Measurements from ENCODE around the gene CREBRF. TPM values are rescaled to one million over a fixed set of nuclear protein-coding genes. Genes with fewer than 3 reads are reported as not detected.
"Not testable (repeated sequence)": the region's sequence is repeated elsewhere in the genome, so short reads cannot be mapped to it uniquely, and the experiment has no call there.

The CREBRF gene
- total RNA-seq, 2 experiments from 2014 or later = 10.2 to 11.3 TPM

GRCh38 chr5:173055042-173055721, 970 bp upstream of the CREBRF start:
- Mint-ChIP-seq H3K27me3 (no peaks in the 10 kb centered on the region), H3K27ac (peak overlapping the region; percentile 93), H3K4me1 (peaks cover 34% of the 10 kb centered on the region), H3K36me3 (ENCODE audit: low read depth) (no peaks in the 10 kb centered on the region), H3K4me3 (peak overlapping the region; percentile 88), H3K9me3 (ENCODE audit: low read depth) (no peaks in the 10 kb centered on the region)
- POLR2A ChIA-PET = interaction anchor here (0.6 kb wide), 1 partner anchor 9 kb away, joined by 5 read pairs; no protein-coding TSS in a partner anchor
- intact Hi-C loops (cut with DNase I, micrococcal nuclease) = loop anchor here in 1 of 2 experiments (5.0 kb wide), 2 partner anchors 223 to 878 kb away; partner anchors contain the start of gene ERGIC1
- CTCF ChIA-PET = interaction anchor here (0.6 to 2.3 kb wide), 5 partner anchors 12 to 340 kb away, joined by 3 to 10 read pairs (median 3); partner anchors contain the start of gene ATP6V0E1
- ATAC-seq = no peak
- DNase-seq = no peak

- Mint-ChIP-seq H3K27ac (peak overlapping the region; percentile 93), H3K36me3 (ENCODE audit: low read depth) (no peaks in the 10 kb centered on the region), H3K27me3 (no peaks in the 10 kb centered on the region), H3K9me3 (ENCODE audit: low read depth) (no peaks in the 10 kb centered on the region), H3K4me3 (peak overlapping the region; percentile 88), H3K4me1 (peaks cover 37% of the 10 kb centered on the region)
- DNase-seq (peak; percentile 35), ATAC-seq (peak; percentile 6)
- intact Hi-C loops (cut with DNase I, micrococcal nuclease) = loop anchor here in 1 of 2 experiments (5.0 kb wide), 2 partner anchors 223 to 878 kb away; partner anchors contain the start of gene ERGIC1
- CTCF ChIA-PET = interaction anchor here (1.5 kb wide), 1 partner anchor 21 kb away, joined by 3 read pairs; no protein-coding TSS in a partner anchor
- POLR2A ChIA-PET = interaction anchor here (0.6 kb wide), 1 partner anchor 10 kb away, joined by 5 read pairs; no protein-coding TSS in a partner anchor
Measured at GRCh38 chr5:173055722-173055982, 500 bp upstream of the CREBRF start.

GRCh38 chr5:173056783-173057061, 570 bp downstream of the CREBRF start:
- DNase-seq (peak; percentile 90), ATAC-seq (peak; percentile 42)
- H3K4me1 Mint-ChIP-seq = peaks cover 47% of the 10 kb centered on the region
- no peaks in the 10 kb centered on the region for H3K27me3 Mint-ChIP-seq
- peak overlapping the region; percentile 95 for H3K4me3 Mint-ChIP-seq
- POLR2A ChIA-PET = interaction anchor here (0.5 to 1.4 kb wide), 8 partner anchors 9 to 274 kb away, joined by 3 to 16 read pairs (median 3); partner anchors contain the start of genes ATP6V0E1 and BNIP1
- H3K9me3 Mint-ChIP-seq (ENCODE audit: low read depth) = no peaks in the 10 kb centered on the region
- intact Hi-C loops (cut with DNase I, micrococcal nuclease) = loop anchor here (1.0 to 5.0 kb wide), 16 partner anchors 9 to 1668 kb away; partner anchors contain the start of genes BNIP1 (in 2 of the 2), BOD1 (in 1 of the 2), CPEB4 (in 1 of the 2) and DUSP1 (in 1 of the 2)
- H3K27ac Mint-ChIP-seq = peak overlapping the region; percentile 97
- H3K36me3 Mint-ChIP-seq (ENCODE audit: low read depth) = no peaks in the 10 kb centered on the region
- CTCF ChIA-PET = interaction anchor here (1.0 to 2.5 kb wide), 7 partner anchors 9 to 88 kb away, joined by 3 to 16 read pairs (median 4); partner anchors contain the start of genes ATP6V0E1 and BNIP1

GRCh38 chr5:173057062-173057924, 1.1 kb downstream of the CREBRF start:
- H3K4me3 Mint-ChIP-seq = peak overlapping the region; percentile 95
- peak; percentile 90 for ATAC-seq
- peak overlapping the region; percentile 97 for H3K27ac Mint-ChIP-seq
- peak; percentile 100 for DNase-seq
- H3K4me1 Mint-ChIP-seq = peaks cover 53% of the 10 kb centered on the region
- no peaks in the 10 kb centered on the region for H3K9me3 Mint-ChIP-seq (ENCODE audit: low read depth)
- CTCF ChIA-PET = interaction anchor here (0.7 to 2.5 kb wide), 13 partner anchors 9 to 87 kb away, joined by 3 to 16 read pairs (median 4); partner anchors contain the start of genes ATP6V0E1 and BNIP1
- no peaks in the 10 kb centered on the region for H3K27me3 Mint-ChIP-seq
- no peaks in the 10 kb centered on the region for H3K36me3 Mint-ChIP-seq (ENCODE audit: low read depth)
- intact Hi-C loops (cut with DNase I, micrococcal nuclease) = loop anchor here (1.0 to 5.0 kb wide), 12 partner anchors 8 to 1668 kb away; partner anchors contain the start of genes BNIP1 (in 1 of the 2), DUSP1 (in 1 of the 2), ERGIC1 (in 1 of the 2) and STC2 (in 1 of the 2)
- POLR2A ChIA-PET = interaction anchor here (0.5 to 1.4 kb wide), 8 partner anchors 8 to 273 kb away, joined by 3 to 16 read pairs (median 3); partner anchors contain the start of genes ATP6V0E1 and BNIP1

GRCh38 chr5:173062141-173062540, 6.0 kb downstream of the CREBRF start:
- ChIA-PET CTCF (interaction anchor here (1.2 kb wide), 1 partner anchor 78 kb away, joined by 3 read pairs; no protein-coding TSS in a partner anchor), POLR2A (interaction anchor here (0.6 to 1.2 kb wide), 2 partner anchors 23 to 75 kb away, joined by 3 to 7 read pairs; no protein-coding TSS in a partner anchor)
- H3K9me3 Mint-ChIP-seq (ENCODE audit: low read depth) = no peaks in the 10 kb centered on the region
- intact Hi-C loops (cut with DNase I, micrococcal nuclease) = no loop called here
- DNase-seq = no peak
- peak overlapping the region; percentile 85 for H3K27ac Mint-ChIP-seq
- no peak overlapping the region for H3K4me3 Mint-ChIP-seq
- H3K36me3 Mint-ChIP-seq (ENCODE audit: low read depth) = peaks cover 1% of the 10 kb centered on the region
- no peak for ATAC-seq
- no peaks in the 10 kb centered on the region for H3K27me3 Mint-ChIP-seq
- peaks cover 71% of the 10 kb centered on the region for H3K4me1 Mint-ChIP-seq

GRCh38 chr5:173065155-173065554, 9.0 kb downstream of the CREBRF start:
- Mint-ChIP-seq H3K9me3 (ENCODE audit: low read depth) (no peaks in the 10 kb centered on the region), H3K4me3 (peak overlapping the region; percentile 68), H3K27ac (peak overlapping the region; percentile 93), H3K36me3 (ENCODE audit: low read depth) (peaks cover 1% of the 10 kb centered on the region), H3K4me1 (peaks cover 79% of the 10 kb centered on the region), H3K27me3 (no peaks in the 10 kb centered on the region)
- intact Hi-C loops (cut with DNase I, micrococcal nuclease) = loop anchor here (1.0 to 2.0 kb wide), 3 partner anchors 8 to 80 kb away; partner anchors contain the start of gene BNIP1 (in 1 of the 2)
- no peak for DNase-seq
- ChIA-PET POLR2A (interaction anchor here (0.9 to 1.9 kb wide), 2 partner anchors 8 to 81 kb away, joined by 3 to 16 read pairs; partner anchors contain the start of gene ATP6V0E1), CTCF (interaction anchor here (0.6 to 1.5 kb wide), 5 partner anchors 12 to 81 kb away, joined by 3 to 6 read pairs (median 4); partner anchors contain the start of genes ATP6V0E1 and BNIP1)
- ATAC-seq = peak; percentile 88

- Mint-ChIP-seq H3K9me3 (ENCODE audit: low read depth) (no peaks in the 10 kb centered on the region), H3K36me3 (ENCODE audit: low read depth) (no peaks in the 10 kb centered on the region), H3K4me1 (peaks cover 63% of the 10 kb centered on the region), H3K4me3 (peak overlapping the region; percentile 20), H3K27ac (peak overlapping the region; percentile 69), H3K27me3 (no peaks in the 10 kb centered on the region)
- ChIA-PET CTCF (interaction anchor here (0.7 to 1.1 kb wide), 2 partner anchors 12 to 86 kb away, joined by 3 read pairs; partner anchors contain the start of gene ATP6V0E1), POLR2A (interaction anchor here (0.6 kb wide), 1 partner anchor 247 kb away, joined by 4 read pairs; no protein-coding TSS in a partner anchor)
- intact Hi-C loops (cut with DNase I, micrococcal nuclease) = no loop called here
- DNase-seq (no peak), ATAC-seq (no peak)
Measured at GRCh38 chr5:173069671-173070070, 13.5 kb downstream of the CREBRF start.

- ChIA-PET CTCF (no interaction called here), POLR2A (no interaction called here)
- Mint-ChIP-seq H3K27me3 (no peaks in the 10 kb centered on the region), H3K9me3 (ENCODE audit: low read depth) (no peaks in the 10 kb centered on the region), H3K36me3 (ENCODE audit: low read depth) (peaks cover 4% of the 10 kb centered on the region), H3K4me1 (peaks cover 40% of the 10 kb centered on the region), H3K27ac (no peak overlapping the region), H3K4me3 (no peak overlapping the region)
- DNase-seq = no peak
- intact Hi-C loops (cut with DNase I, micrococcal nuclease) = no loop called here
- no peak for ATAC-seq
Measured at GRCh38 chr5:173075137-173075843, 19.1 kb downstream of the CREBRF start.

GRCh38 chr5:173075970-173076369, 19.8 kb downstream of the CREBRF start:
- DNase-seq (no peak), ATAC-seq (no peak)
- Mint-ChIP-seq H3K9me3 (ENCODE audit: low read depth) (no peaks in the 10 kb centered on the region), H3K4me3 (no peak overlapping the region), H3K36me3 (ENCODE audit: low read depth) (peaks cover 4% of the 10 kb centered on the region), H3K27ac (no peak overlapping the region), H3K4me1 (peaks cover 37% of the 10 kb centered on the region), H3K27me3 (no peaks in the 10 kb centered on the region)
- intact Hi-C loops (cut with DNase I, micrococcal nuclease) = no loop called here
- ChIA-PET CTCF (no interaction called here), POLR2A (no interaction called here)

- H3K27me3 Mint-ChIP-seq; H3K36me3 Mint-ChIP-seq (ENCODE audit: low read depth); intact Hi-C loops (cut with DNase I, micrococcal nuclease); H3K27ac Mint-ChIP-seq; ATAC-seq; POLR2A ChIA-PET; DNase-seq; H3K4me3 Mint-ChIP-seq; H3K9me3 Mint-ChIP-seq (ENCODE audit: low read depth): not testable (repeated sequence)
- peaks cover 36% of the 10 kb centered on the region for H3K4me1 Mint-ChIP-seq
- CTCF ChIA-PET = interaction anchor here (1.8 kb wide), 1 partner anchor 11 kb away, joined by 4 read pairs; no protein-coding TSS in a partner anchor
Measured at GRCh38 chr5:173076471-173076870, 20.3 kb downstream of the CREBRF start.
